ENCODE measurements around the gene PDE6B. TPM values are rescaled to one million over a fixed set of nuclear protein-coding genes. Genes with fewer than 3 reads are reported as not detected.

The PDE6B gene
- 10 to 100 TPM in 2 of 3 donors, 1 to 10 TPM in 1; 8.3 to 10.5 (median 10.3) TPM for total RNA-seq

DNA sequence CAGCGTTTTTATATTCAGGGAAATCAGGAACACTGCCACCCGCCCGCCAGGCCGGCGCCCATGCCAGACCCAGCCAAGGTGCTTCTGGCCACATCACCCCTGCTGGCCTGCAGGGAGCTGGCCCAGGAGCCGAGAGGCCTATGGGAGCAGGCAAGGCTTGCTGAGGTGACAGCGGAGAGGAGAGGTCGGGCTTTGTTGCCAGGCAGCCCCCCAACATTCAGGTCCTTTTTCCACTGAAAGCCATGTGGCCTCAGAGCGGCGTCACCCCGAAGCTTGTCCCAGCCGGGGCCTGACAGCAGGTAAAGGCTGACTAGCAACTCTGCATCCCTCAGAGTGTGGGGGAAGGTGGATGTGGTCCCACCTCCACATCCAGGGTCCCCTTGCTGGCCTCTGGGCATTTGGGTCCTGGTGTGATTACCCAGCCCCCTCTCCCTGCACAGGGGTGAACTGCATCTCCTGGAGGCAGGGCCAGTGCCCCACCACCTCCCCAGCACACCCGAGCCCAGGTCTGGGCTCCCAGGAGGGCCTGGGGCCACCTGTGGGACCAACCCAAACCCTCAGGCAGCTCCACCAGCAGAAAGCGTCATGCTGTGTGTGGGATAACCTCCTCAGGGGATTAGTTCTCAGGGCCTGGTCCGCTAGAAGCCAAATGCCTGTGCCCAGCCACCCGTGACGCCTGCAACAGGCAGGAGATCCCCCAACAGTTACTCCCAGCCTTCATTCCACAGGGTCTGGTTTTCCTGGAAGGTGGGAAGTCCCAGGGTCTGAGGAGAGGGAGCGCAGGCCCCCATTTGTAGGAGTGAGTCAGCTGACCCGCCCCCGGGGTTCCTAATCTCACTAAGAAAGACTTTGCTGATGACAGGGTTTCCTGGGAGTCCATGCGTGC lies at the start of gene PDE6B:
PDE6B (plus strand) TSS at position 869 of the 886 bp plus-strand sequence. CDS start 54 bp downstream, outside the sequence.
- Mint-ChIP-seq H3K27me3 (ENCODE audit: low read depth) (peaks cover 16% of the 10 kb centered on the region), H3K36me3 (ENCODE audit: insufficient read depth) (no peaks in the 10 kb centered on the region), H3K4me1 (ENCODE audit: low read depth) (no peaks in the 10 kb centered on the region), H3K9me3 (no peaks in the 10 kb centered on the region), H3K4me3 (no peak within 1 kb of the TSS)
- DNase-seq: no peak
- ATAC-seq: no peak

DNA sequence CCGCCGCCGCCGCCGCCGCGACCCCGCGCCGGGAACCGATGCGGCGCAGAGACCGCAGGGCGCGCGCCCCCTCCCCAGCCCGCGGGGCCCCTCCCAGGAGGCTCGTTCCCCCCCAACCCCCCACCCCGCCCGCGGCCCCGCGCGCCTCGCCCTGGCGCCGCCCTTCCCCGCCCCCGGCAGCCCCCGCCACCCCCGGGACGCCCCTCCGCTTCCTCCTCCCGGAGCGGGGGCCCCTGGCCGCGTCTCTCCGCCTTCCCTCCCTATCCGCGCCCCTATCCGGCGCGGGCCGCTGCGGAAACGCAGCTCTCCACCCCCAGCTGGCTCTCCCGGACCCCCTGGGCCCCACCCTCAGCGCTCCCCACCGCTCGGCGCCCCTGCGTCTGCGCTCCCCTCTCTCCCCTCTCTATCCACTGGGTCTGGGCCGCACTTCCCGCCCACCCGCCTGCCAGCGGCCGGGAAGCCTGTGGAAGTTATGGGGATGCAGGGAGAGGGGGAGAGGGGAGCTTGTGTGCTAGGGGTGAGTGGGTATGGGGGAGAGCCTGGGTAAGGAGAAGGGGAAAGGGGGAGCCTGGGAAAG lies 49.0 kb upstream of the PDE6B start, which contains the start of gene TMEM271:
TMEM271 (minus strand) TSS at position 51 of the 577 bp plus-strand sequence. CDS start 233 bp downstream, outside the sequence.
- Mint-ChIP-seq H3K4me1 (ENCODE audit: low read depth) (peaks cover 12% of the 10 kb centered on the region), H3K27me3 (ENCODE audit: low read depth) (peaks cover 66% of the 10 kb centered on the region), H3K9me3 (no peaks in the 10 kb centered on the region), H3K36me3 (ENCODE audit: insufficient read depth) (no peaks in the 10 kb centered on the region), H3K4me3 (peak within 1 kb of the TSS; percentile 11)
- no peak for ATAC-seq
- no peak for DNase-seq

DNA sequence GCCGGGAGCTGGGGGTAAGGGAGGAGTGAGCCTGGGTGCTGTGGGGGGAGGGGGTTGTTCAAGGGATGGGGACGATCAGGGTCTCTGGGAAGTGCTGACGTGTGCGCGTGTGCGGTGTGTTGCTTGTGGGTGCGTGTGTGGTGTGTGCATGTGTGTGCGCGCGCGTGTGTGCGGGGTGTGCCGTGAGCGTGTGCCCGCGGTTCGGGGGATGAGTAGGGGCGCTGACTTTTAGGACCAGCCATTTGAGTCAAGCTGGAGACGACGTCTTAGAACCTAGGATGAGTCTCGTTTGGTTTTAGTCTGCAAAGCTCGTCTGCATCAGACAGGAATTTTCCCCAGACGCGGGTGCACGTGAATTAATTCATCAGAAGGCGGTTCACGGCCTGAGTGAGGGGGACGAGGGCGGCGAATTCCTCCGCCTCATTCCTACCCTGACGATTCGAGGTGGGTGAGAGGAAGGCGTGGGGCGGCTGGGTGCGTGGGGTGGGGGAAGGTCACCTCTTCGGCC lies 48.3 kb upstream of the PDE6B start:
- H3K9me3 Mint-ChIP-seq: no peaks in the 10 kb centered on the region
- DNase-seq (no peak), ATAC-seq (no peak)
- peak overlapping the region; percentile 11 for H3K4me3 Mint-ChIP-seq
- no peaks in the 10 kb centered on the region for H3K36me3 Mint-ChIP-seq (ENCODE audit: insufficient read depth)
- peaks cover 12% of the 10 kb centered on the region for H3K4me1 Mint-ChIP-seq (ENCODE audit: low read depth)
- H3K27me3 Mint-ChIP-seq (ENCODE audit: low read depth): peaks cover 63% of the 10 kb centered on the region

DNA sequence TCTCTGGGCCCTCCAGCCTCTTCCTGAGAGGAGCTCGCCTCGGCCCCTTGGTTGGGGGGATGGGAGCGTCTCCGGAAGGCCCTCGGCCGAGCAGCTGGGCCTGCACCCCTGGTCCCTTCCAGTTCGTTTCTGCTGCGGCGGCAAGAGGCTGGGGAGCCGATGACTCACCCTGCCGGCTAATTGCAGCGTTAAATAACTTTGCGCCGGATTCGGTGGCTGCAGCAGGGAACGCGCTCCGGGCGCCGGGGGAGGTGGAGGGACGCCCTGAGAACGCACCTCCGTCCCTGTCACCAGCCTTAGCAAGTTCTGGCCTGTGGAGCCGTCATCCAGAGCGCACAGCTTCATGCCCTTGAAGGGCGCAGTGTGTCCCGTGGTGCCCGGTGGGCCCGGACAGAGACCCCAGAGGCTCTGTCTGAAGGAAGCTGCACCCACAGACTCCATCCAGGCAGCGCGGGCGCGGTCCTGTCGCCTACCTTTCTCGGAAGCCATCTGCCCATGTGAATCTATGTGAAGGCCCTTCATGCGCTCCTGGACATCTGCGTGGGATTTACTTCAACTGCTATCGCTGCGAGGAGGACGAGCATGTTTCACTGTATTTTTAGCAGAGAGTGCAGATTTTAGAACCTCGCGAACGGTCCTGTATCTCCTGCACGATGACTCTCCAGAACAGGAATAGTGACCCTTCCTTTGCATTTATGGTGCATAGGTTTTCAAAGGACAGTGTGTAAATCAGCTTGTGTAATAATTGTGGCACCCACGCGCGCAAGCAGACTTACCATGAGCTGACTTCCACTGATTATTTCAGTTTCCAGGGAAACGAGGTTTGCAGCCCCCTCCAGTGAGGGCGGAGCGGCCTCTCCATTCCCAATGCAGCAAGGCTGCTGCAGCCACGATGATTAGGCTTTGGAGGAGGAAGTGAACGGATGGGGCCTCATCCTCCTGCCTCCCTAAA lies 47.6 kb upstream of the PDE6B start:
- Mint-ChIP-seq H3K4me3 (no peak overlapping the region), H3K27me3 (ENCODE audit: low read depth) (peaks cover 57% of the 10 kb centered on the region), H3K4me1 (ENCODE audit: low read depth) (peaks cover 12% of the 10 kb centered on the region), H3K36me3 (ENCODE audit: insufficient read depth) (no peaks in the 10 kb centered on the region), H3K9me3 (peaks cover 3% of the 10 kb centered on the region)
- peak; percentile 44 to 51 for ATAC-seq
- DNase-seq: no peak

DNA sequence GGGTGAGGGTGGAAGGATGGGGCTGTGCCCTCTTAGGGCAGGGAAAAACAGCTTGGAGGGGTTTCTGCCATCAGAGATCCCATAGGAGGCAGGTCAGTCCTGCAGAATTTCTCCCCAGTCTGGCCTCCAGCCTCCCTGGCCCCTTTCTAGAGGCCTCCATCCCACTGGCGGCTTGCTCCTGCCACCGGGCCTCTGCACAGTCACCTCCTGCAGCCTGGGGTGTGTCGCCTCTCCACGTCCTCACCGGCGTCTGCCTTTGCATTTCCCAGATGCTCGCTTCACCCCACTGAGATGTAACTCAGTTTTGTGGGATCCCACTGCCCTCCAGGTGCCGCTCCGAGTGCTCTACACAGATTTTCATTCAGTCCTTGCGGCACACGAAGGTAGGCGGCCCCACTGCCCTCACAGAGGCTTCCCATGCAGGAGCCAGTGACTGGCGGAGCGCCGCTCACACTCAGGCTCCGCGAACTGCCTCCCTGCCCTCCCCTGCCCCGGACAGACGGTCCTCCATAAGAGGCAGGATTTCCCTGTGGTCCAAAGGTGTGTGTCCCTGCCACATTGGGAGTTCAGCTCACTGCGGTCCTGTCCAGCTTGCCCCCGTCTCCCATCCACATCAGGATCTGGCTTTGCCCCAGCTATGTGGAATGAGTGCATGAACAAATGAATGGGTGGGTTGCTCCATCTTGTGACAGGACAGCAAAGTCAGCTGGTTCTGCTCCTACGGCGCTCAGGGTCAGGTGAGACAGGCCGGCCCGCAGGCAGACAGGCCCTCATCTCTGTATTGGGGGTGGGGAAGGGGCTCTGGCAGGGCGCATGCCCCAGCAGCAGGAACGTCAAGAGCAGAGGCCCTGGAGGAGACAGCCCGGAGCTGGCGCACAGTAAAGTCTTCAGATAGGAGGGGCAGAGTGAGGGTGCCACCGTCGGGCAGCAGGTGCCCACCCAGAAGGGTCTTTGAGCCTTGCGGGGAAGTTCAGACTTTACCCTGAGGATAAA lies 46.6 kb upstream of the PDE6B start:
- DNase-seq: no peak
- H3K4me1 Mint-ChIP-seq (ENCODE audit: low read depth): peaks cover 12% of the 10 kb centered on the region
- H3K27me3 Mint-ChIP-seq (ENCODE audit: low read depth): peaks cover 49% of the 10 kb centered on the region
- peaks cover 7% of the 10 kb centered on the region for H3K9me3 Mint-ChIP-seq
- no peak for ATAC-seq
- no peaks in the 10 kb centered on the region for H3K36me3 Mint-ChIP-seq (ENCODE audit: insufficient read depth)
- H3K4me3 Mint-ChIP-seq: no peak overlapping the region

DNA sequence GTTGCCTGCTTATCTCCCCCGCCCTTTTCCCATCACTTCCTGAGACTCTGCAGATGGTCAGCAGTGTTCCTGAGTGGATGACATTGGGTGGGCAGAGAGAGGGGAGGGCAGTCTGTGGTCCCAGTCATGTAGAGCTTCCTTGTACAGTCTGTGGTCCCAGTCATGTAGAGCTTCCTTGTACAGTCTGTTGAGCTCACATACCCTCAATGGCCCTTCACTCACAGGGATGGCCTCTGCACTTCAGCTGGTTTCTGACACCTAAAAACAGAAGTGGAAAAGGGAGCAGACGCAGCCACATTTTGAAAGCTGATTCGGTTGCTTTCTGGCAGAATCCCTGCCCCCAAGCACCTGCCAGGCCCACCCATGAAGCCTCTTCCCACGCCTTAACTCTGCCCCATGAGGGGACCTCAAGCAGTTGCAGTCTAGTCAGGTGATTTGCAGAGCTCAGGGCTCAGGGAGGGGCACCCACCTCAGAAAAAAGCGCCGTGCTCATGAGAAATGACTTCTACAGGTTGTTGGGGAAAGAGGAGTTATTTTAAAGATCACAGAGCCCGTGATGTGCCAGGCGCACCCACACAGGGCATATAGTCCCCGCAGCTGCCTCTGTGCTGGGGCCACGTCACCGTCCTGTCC lies 45.7 kb upstream of the PDE6B start:
- ATAC-seq (no peak), DNase-seq (no peak)
- peaks cover 48% of the 10 kb centered on the region for H3K27me3 Mint-ChIP-seq (ENCODE audit: low read depth)
- peaks cover 9% of the 10 kb centered on the region for H3K4me1 Mint-ChIP-seq (ENCODE audit: low read depth)
- no peaks in the 10 kb centered on the region for H3K36me3 Mint-ChIP-seq (ENCODE audit: insufficient read depth)
- no peak overlapping the region for H3K4me3 Mint-ChIP-seq
- peaks cover 14% of the 10 kb centered on the region for H3K9me3 Mint-ChIP-seq

DNA sequence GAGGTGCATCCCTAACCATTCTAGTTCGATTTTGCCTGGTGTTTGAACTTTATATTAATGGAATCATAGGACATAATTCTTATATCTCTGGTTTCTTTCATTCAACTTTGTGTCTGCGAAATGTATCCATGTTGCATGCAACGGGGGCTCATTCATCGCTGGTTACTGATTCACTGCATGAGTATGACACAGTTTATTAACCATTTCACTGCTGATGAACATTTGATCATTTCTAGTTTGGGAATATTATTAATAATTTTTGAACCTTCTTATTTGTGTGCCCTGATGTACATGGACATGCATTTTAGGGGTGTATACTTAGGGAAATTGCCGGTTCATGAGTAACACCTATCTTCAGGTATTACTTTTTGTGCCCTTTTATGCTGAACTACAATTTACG lies 44.2 kb upstream of the PDE6B start:
- Mint-ChIP-seq H3K4me3 (no peak overlapping the region), H3K27me3 (ENCODE audit: low read depth) (peaks cover 55% of the 10 kb centered on the region), H3K4me1 (ENCODE audit: low read depth) (peaks cover 9% of the 10 kb centered on the region), H3K36me3 (ENCODE audit: insufficient read depth) (no peaks in the 10 kb centered on the region), H3K9me3 (peaks cover 17% of the 10 kb centered on the region)
- ATAC-seq (no peak), DNase-seq (no peak)

DNA sequence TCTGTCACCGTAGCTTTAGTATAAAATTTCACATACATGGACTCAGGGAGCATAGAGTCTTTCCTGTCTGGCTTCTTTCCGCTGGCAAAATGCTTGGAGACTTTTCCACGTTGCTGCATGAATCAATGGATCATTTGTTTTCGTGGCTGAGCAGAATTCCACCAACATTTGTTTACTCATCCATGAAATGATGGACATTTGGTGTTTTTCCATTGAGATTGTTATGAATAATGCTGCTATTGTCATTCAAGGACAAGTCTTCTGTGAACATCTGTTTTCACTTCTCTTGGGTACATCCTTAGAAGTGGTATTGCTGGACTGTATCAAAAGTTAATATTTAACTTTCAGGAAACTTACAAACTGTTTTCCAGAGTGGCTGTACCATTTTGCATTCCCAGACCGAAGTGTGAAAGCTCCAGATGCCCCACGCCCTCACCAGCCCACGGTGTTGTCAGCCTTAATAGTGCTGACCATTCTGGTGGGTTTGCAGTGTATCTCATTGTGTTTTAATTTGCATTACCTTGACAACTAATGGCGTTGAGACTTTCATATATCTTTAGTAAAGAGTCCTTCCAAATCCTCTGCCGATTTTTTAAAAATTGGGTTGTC lies 43.5 kb upstream of the PDE6B start:
- no peak for DNase-seq
- Mint-ChIP-seq H3K4me3 (no peak overlapping the region), H3K9me3 (peaks cover 18% of the 10 kb centered on the region), H3K4me1 (ENCODE audit: low read depth) (peaks cover 9% of the 10 kb centered on the region), H3K36me3 (ENCODE audit: insufficient read depth) (no peaks in the 10 kb centered on the region), H3K27me3 (ENCODE audit: low read depth) (peaks cover 59% of the 10 kb centered on the region)
- no peak for ATAC-seq

DNA sequence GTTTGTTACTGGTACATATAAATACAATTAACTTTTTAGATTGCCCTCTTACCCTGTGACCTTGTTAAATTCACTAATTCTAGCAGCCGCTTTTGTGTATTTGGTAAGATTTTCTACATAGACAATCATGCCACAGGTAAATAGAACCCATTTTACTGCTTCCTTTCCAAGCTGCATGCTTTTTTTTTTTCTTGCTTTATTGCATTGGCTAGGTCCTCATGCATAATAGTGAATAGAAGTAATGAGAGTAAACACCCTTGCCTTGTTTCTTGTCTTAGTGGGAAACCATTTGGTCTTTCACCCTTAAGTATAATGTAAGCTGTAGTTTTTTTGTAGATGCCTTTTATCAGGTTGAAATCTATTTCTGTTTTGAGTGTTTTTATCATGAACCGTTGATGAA lies 41.6 kb upstream of the PDE6B start:
- no peak for ATAC-seq
- Mint-ChIP-seq H3K4me3 (no peak overlapping the region), H3K27me3 (ENCODE audit: low read depth) (peaks cover 55% of the 10 kb centered on the region)

DNA sequence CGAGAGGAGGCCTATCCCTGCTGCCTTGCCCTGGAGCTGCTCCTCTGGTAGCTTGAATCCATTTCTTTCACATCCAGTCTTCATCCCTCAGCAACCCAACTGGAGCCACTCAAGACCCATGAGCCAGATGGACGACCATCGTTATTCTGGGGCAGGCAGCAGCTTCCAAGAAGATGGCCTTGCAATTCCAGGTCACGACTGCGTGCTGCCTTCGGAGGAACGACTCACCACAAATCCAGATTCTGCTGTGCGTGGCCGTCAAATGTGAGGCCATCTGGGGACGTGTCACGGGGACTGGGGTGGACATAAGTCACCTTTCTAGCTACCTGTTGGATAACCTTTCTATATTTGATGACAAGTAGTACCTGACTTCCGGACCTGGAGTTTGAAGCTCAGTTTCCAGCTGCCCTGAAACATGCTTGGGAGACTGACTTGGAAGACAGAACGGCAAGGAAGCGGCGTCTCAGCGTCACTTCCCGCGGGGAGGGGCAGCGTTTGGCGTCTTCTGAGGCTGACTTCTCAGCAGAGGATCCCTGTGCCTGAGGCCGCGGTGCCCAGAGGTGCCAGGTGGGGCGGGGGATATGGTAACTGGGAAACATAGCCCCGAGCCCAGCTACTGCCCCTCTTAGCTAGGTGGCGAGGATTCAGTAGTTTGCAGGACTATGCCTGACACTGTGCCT lies 37.6 kb upstream of the PDE6B start:
- ATAC-seq (no peak), DNase-seq (no peak)
- peaks cover 44% of the 10 kb centered on the region for H3K27me3 Mint-ChIP-seq (ENCODE audit: low read depth)
- H3K4me3 Mint-ChIP-seq: no peak overlapping the region
- H3K9me3 Mint-ChIP-seq: peaks cover 18% of the 10 kb centered on the region
- H3K36me3 Mint-ChIP-seq (ENCODE audit: insufficient read depth): no peaks in the 10 kb centered on the region
- no peaks in the 10 kb centered on the region for H3K4me1 Mint-ChIP-seq (ENCODE audit: low read depth)

More for the DNA sequence above, 41.6 kb upstream of the PDE6B start:
- no peak for DNase-seq
- Mint-ChIP-seq H3K9me3 (peaks cover 21% of the 10 kb centered on the region), H3K36me3 (ENCODE audit: insufficient read depth) (no peaks in the 10 kb centered on the region), H3K4me1 (ENCODE audit: low read depth) (no peaks in the 10 kb centered on the region)

DNA sequence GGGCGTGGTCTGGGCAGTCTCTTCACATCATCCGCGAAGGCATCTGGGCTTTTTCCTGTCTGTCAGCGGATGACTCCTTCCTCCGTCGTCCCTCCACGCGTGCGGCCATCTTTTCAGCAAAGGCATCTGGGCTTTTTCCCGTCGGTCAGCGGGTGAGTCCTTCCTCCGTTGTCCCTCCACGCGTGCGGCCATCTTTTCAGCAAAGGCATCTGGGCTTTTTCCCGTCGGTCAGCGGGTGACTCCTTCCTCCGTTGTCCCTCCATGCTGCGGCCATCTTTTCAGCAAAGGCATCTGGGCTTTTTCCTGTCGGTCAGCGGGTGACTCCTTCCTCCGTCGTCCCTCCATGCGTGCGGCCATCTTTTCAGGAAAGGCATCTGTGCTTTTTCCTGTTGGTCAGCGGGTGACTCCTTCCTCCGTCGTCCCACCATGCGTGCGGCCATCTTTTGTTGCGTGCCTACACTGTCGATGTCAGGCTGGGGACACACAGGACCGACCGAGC lies 37.0 kb upstream of the PDE6B start:
- H3K4me3 Mint-ChIP-seq: no peak overlapping the region
- DNase-seq (no peak), ATAC-seq (no peak)
- H3K4me1 Mint-ChIP-seq (ENCODE audit: low read depth): no peaks in the 10 kb centered on the region
- peaks cover 43% of the 10 kb centered on the region for H3K27me3 Mint-ChIP-seq (ENCODE audit: low read depth)
- no peaks in the 10 kb centered on the region for H3K36me3 Mint-ChIP-seq (ENCODE audit: insufficient read depth)
- H3K9me3 Mint-ChIP-seq: peaks cover 18% of the 10 kb centered on the region

Data from activated T-cell treated with anti-CD3 and anti-CD28 coated beads, Interleukin-2, amount 50 U/mL, for 4 hours (primary cell).